ENCODE measurements around the gene STEAP3. TPM values are rescaled to one million over a fixed set of nuclear protein-coding genes. Genes with fewer than 3 reads are reported as not detected.

The STEAP3 gene, protein sequence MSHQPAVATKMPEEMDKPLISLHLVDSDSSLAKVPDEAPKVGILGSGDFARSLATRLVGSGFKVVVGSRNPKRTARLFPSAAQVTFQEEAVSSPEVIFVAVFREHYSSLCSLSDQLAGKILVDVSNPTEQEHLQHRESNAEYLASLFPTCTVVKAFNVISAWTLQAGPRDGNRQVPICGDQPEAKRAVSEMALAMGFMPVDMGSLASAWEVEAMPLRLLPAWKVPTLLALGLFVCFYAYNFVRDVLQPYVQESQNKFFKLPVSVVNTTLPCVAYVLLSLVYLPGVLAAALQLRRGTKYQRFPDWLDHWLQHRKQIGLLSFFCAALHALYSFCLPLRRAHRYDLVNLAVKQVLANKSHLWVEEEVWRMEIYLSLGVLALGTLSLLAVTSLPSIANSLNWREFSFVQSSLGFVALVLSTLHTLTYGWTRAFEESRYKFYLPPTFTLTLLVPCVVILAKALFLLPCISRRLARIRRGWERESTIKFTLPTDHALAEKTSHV
- total RNA-seq: 9.1 TPM

DNA sequence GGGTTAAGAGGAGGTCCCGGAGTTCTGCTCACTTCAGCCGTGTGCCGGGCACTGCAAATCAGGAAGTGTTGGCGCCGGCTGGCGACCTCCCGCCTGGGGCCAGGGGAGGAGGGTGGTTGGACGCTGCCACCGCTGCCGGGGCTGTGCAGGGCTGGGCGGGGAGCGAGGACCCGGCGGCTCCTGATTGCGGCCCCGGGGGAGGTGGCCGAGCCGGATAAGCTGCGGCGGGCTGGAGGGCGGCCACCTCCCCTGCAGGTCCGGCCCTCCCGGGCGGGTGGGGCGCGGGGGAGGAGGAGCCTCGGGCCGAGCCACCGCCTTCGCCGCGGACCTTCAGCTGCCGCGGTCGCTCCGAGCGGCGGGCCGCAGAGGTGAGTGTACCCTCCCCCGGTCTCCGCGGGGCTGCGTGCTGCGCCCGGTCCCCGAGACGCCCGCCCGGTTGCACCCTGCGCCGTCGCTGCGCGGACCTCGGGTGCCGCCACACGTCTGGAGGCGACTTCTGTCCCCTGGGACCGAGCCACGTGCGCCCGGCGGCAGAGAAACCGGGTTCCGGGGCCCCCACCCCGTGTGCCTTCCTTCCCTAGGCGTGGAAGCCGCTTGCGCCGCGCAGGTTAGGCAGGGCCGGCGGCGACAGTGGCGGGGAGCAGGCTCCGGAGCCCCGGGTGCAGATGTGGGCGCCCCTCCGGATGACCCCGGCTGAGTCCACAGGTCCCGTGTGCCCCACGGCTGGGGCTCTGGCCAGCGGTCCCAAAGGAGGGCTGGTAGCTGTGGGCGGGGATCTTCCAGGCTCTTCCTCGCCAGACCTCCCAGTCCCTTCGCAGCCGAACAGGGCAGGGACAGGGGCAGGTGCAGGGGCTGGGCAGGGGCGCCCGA, at the start of gene STEAP3:
Gene STEAP3 (plus strand): TSS at position 314 of the 870 bp plus-strand sequence. CDS start 7,179 bp downstream, outside the sequence.
- intact Hi-C loops (cut with DNase I): no loop called here
- DNase-seq (ENCODE audit: low spot score) (peak; percentile 75), ATAC-seq (peak; percentile 78)

DNA sequence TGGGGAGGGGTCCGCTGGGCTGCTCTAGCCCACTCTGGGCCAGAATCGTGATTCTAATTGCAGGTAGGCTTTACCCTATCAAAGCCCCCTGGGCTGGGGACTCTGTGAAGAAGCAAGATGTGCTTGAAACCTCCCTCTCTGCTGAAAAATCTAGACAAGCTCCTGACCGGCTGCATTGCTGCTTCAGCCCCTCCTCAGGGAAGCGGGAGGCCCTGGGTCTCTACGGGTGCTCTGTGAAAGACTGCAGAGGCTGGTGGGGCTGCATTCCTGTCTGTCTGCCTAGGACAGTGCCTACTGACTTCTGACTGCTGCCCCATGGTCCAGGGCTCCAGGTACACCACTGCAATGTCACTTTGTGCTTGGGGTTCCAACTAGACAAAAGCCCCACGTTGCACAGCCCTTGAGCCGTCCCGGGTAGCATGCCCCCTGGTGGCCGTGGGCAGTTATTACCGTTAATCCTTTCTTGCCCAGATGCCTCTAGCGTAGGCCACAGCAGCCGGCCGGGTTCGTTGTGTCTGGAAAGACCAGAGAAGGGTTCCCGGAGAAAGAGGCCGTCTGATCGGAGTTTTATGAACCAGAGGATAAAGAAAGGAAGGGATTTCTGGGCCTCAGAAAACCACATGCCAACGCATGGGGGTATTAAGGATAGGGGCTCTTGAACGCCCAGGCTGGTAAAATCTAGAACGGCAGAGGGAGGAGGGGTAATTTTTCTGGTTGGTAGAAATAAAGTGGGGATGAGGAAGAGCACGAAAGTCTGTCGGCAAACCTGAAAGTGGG, 49.2 kb upstream of the STEAP3 start:
- ATAC-seq (no peak), DNase-seq (ENCODE audit: low spot score) (no peak)

DNA sequence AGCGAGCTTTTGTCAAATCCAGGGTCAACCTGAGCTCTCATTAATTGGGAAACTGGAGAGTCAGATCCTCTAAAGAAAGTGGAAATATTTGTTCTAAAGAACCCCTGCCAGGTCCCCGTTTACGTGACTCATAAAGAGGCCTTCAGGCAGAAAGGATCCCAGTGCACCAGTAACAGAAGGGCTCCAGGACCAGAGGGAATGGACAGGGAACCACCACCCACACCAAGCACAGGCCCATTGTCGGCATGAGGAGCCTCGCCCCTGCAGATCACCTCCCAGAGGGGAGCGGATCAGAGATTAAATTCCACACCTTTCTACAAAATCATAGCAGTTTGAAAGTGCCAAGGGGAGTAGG, 48.7 kb upstream of the STEAP3 start:
- no peak for ATAC-seq
- no peak for DNase-seq (ENCODE audit: low spot score)
- intact Hi-C loops (cut with DNase I): no loop called here

More for the DNA sequence above, 49.2 kb upstream of the STEAP3 start:
- intact Hi-C loops (cut with DNase I): no loop called here

DNA sequence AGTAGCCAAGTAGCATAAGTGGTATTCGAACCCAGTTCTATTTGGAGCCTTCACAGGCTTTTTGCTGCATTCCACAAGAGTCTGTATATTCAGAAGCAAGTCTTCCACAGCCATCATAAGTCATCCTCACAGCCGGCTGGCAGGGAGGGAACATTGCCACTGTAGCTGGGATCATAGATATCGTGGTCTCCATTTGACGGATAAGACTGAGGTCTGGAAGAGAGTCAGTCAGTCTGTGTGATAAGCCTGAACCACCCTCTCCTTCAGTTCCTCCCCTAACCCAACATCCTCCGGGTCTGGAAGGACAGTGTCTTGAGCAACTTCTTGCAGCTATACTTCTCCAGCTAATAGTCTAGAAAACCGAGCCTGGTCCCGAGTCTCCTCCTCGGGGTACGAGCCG, 48.1 kb upstream of the STEAP3 start:
- intact Hi-C loops (cut with DNase I): no loop called here
- no peak for DNase-seq (ENCODE audit: low spot score)
- ATAC-seq: no peak

DNA sequence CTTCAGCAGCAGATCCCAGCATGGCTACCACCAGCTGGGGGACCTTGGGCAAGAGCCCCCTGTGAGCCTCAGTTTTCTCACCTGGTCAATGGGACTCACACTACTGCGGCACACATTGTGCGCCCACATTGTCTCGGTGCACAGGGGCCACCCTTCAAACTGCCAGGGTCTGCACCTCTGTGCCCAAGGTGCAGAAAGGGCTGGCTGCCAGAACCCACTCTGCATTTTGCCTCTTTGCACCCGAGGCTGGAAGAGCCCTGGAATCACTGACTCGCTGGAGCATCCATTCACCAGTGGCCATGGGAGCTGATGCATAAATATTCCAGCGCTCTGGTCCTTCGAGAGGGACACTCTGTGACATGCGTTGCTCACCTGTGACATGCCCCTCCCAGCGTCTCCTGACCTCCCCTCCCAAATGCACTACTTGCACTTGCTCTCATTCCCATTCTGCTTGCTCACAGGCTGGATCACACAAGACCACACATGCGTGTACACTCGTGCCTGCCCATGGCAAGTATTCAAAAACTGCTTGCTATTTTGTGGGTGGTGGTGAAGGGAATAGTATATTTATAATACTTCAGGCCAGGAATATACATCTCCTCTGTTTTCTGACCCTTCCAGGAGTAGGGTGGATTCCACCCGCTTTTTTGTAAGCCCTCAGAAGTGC, 46.3 kb upstream of the STEAP3 start:
- ATAC-seq: no peak
- intact Hi-C loops (cut with DNase I): no loop called here
- DNase-seq (ENCODE audit: low spot score): no peak

DNA sequence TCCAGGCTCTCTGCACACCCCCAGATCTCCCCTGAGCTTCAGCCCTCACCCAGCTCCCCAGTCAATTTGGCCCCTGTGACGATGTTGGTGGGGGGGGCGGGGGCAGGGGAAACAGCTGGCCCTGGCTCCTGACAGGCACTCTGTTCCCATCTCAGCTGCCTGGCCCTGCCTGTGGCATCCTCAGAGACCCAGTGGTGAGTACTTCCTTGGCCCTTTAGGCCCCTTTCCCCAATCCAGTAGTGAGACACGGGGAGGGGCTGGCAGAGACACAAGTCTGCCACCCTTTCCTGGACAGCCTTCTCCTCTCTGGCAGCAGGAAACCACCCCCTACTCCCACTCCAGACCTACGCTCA, 45.8 kb upstream of the STEAP3 start:
- no peak for DNase-seq (ENCODE audit: low spot score)
- intact Hi-C loops (cut with DNase I): no loop called here
- ATAC-seq: no peak

DNA sequence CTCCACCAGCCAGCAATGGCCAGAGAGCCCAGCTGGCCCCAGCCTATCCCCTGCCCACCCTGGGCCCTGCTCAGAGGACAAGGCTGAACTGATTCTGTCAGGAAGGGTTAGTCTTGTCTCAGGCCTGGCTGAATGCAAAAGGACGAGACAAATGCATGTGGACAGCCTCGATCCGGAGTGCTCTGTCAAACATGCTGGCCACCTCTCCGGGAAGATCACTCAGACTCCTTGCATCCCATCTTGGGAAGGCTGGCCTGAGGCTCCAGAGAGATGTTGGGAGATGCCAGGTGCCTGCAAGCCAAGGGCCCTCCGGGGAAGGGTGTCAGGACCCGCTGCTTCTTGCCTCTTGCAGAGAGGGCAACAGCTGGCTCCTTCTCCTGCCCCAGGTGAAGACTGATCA, 44.9 kb upstream of the STEAP3 start:
- intact Hi-C loops (cut with DNase I): no loop called here
- ATAC-seq (no peak), DNase-seq (ENCODE audit: low spot score) (no peak)

DNA sequence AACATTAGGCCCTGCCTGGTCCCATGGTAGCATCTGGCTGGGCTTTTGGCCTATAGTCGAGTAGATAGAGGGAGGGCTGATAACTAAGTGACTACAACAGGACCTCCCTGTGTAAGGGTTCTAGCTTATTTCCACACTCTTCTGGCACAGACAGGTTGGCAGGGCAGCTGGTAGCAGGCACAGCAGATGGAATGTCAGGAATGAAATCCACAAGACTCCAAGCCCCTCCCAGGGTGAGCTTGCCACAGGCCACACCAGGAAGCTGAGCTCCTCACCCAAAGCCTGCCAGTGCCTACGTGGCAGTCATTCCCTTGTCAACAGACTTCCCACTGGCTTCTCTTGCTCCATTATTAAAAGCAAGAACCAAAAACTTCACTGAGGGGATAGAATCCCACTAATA, 44.4 kb upstream of the STEAP3 start:
- intact Hi-C loops (cut with DNase I): no loop called here
- ATAC-seq: no peak

DNA sequence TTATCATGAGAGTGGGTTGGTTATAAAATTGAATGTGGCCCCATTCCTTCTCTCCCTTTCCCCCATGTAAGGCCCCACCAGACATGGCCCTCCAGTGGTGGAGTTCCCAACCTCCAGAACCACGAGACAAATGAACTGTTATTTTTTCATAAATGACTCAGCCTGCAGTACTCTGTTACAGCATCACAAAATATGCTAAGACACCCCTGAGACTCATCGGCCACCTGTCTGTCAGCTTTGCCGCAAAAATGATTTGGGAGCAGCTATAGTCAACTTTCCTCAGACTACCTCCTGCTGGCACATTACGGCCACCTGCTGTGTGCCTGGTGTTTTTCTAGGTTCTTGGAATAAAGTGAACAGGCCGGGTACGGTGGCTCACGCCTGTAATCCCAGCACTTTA, 43.6 kb upstream of the STEAP3 start:
- ATAC-seq (no peak), DNase-seq (ENCODE audit: low spot score) (no peak)
- intact Hi-C loops (cut with DNase I): no loop called here

More for the DNA sequence above, 44.4 kb upstream of the STEAP3 start:
- no peak for DNase-seq (ENCODE audit: low spot score)

DNA sequence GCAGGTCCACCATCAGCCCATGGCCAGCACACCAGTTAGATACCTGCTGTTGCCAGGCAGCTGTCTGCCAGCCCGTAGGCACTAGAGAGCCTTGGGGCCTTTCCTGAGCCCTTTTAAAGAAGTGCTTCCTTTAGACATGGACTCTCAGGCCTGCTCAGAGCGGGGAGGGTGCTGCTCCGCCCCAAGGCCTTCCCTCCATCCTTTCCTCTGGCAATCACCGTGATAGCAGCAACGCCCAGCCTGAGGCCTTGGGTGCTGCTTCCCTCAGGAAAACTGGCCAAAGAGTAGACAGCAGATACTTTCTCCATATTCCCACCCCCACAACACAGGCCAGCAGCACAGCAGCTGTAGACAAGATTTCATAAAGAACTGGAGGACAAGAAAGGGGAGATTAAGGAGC, 42.7 kb upstream of the STEAP3 start:
- intact Hi-C loops (cut with DNase I): no loop called here
- DNase-seq (ENCODE audit: low spot score) (no peak), ATAC-seq (no peak)

DNA sequence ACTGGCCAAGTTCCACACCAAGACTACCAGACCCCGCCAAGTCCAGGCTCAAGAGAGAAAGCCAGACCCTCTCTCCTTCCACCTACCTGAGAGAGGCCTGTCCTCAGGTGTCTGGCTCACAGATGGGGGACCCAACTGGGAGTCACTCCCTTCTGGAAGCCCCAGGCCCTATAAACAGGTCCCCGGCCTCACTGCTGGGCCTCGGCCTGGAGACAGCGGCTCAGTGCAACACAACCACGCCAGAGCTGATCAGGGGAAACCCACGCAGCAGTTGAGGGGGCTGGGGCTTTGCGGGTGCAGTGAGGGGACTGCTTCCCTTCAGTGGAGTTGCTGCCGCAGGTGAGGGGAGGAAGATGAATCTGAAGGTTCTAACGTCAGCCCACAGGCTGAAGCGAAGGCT, 42.2 kb upstream of the STEAP3 start:
- ATAC-seq: no peak
- DNase-seq (ENCODE audit: low spot score): no peak
- intact Hi-C loops (cut with DNase I): no loop called here

DNA sequence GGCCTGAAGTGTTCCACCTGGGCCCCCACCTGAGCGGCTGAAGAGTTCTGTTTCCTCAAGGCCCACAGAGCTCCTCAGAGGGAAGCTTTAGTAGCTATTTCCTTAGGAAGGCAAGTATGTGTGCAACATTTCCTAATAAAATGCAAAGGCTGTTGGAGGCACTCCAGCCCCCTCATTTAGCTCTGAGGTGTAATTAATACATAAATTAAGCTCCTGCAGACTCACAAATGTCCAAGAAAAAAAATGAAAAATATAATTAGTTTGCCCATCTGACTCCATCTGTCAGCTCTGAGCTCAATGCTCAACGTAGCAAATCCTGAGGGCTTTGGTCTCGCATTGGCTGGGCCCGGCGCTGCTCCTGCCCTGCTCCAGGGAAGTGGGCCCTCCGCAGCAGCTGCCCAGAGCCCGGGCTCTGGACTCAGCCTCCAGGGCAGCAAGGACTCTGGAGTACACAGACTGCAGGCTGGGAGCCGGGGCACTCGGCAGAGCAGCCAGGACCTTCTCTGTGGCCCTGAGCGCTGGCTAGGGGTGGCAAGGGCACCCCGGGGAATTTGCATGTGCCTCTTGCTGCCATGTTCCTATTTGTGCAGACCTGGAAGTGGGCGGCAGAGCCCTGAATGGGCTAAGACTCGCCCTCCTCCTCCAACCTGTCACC, 41.7 kb upstream of the STEAP3 start:
- intact Hi-C loops (cut with DNase I): no loop called here
- ATAC-seq (no peak), DNase-seq (ENCODE audit: low spot score) (no peak)

DNA sequence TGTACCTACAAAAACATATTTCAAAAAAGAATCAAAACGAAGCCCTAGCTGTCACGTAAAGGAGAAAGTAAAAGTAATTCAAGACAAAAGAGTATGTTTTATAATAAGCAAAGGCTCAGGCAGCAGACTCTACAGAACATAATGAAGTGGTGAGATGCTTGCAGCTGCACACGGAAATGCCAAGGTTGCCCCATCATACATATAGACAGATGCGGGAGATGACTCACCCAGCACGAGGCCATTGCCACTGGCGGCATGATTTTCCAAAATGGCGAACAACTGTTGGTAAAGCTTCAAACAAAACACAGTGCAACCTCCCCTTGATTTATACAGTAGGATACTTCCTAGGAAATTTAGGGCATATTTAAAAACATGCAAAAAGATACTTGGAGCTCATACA, 39.1 kb upstream of the STEAP3 start:
- intact Hi-C loops (cut with DNase I): no loop called here
- DNase-seq (ENCODE audit: low spot score) (no peak), ATAC-seq (no peak)

DNA sequence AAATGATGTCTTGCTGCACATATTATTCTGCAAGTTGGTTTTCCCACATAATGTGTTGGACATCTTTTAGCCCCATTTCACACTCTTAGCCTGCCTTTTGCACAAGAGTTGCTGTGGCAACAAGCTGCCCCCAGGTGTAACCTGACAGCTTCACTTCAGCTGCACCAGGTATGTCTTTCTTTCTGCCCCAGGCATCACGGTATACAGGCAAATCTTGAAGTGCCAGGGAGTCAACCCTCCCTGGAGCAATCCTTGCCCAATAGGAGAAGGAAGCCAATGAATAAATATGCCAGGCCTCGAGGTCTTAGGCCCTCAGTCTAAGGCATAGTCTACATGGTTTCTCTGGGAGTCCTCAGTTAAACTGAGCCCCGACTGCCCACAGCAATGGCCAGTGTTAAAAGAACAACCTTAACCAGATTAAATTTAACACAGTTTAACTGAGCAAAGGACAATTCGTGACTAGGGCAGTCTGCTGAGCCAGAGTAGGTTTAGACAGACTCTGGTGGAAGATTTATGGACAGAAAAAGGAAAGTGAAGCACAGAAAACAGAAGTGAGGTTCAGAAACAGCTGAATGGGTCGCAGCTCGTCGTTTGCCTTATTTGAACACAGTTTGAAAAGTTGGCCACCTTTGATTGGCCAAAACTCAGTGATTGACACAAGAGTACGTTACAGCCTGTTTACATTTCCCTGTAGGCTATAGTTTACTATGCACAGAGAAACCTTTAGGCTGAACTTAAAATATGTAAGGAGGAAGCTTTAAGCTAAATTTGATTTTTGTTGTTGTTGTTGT, 33.1 kb upstream of the STEAP3 start:
- no peak for ATAC-seq
- intact Hi-C loops (cut with DNase I): no loop called here
- DNase-seq (ENCODE audit: low spot score): no peak

DNA sequence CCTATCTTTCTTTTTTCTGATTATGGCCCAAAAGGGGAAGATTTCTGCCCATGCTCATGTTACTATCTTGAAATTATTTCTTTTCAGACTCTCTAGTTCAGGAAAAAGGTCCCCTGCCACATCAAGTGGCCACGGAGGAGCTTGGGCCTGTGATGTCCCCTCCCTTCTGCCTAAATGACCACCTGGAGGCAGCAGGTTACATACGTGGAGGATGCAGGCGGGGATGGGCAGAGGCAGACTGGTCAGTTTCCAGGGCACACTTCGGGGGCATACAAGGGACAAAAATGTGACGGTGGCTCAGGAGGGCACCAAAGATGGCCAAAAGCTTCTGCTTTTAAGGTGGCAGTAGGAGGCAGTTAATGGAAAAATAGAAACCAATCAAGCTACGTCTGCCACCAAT, 30.7 kb upstream of the STEAP3 start:
- no peak for DNase-seq (ENCODE audit: low spot score)
- intact Hi-C loops (cut with DNase I): no loop called here
- ATAC-seq: no peak

DNA sequence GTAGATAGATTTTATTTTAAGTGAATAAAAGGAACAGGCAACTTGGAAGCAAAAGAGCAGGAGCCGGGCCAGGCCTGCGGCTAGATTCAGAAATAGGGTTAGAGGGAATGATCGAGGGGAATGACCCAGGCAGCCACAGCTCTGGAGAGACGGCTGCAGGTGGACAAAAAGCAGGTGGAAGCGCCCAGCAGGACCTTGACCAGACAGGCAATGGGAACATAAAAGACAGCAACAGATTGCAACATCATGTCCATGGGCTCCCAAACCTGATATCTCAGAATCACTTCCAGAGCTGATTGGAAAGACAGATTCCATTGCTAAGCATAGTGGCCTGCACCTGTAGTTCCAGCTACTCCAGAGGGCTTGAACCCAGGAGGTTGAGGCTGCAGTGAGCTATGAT, 28.6 kb upstream of the STEAP3 start:
- ATAC-seq (no peak), DNase-seq (ENCODE audit: low spot score) (no peak)
- intact Hi-C loops (cut with DNase I): no loop called here

DNA sequence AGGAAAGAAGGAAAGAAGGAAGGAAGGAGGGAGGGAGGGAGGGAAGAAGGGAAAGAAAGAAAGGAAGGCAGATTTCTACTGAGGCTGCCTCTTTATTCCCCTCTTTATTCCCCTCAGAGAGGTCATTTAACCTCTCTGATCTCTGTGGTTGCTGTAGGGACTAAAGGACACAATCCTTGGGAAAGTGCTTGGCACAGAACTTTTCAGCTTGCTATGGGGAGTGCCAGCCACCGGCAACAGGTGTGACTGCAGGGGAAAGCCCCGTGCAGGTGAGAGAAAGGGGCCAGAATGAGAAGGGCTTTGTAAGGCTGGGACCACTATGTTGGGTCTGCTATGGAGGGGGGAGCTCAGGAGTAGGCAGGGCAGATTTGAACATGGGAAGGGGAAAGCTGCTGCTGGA, 27.7 kb upstream of the STEAP3 start:
- DNase-seq (ENCODE audit: low spot score) (no peak), ATAC-seq (no peak)
- intact Hi-C loops (cut with DNase I): no loop called here

All from sciatic nerve (tissue), 2 donors.